SK-N-SH treated with all-trans-retinoic acid at 6 μM for 48 hours (cell line): ENCODE data around the gene ZMIZ2.

ENCODE experiments used
- ATAC-seq: fragments of 200-7000 bp; cut with Tn5 transposase; 3 replicates; pipeline ENCODE4 v1.9.1; 2020; ENCODE audit warnings: mild to moderate bottlenecking, moderate library complexity
- ARNTL ChIP-seq: fragments of 450-650 bp; formaldehyde crosslinking; IDR thresholded peaks from 2 replicates; pipeline ENCODE4 v1.5.0; 2020; ENCODE audit warnings: low read depth, mild to moderate bottlenecking, moderate library complexity, borderline replicate concordance
- BACH2 ChIP-seq: fragments of 250-450 bp; sonication (Bioruptor Pico); IDR thresholded peaks from 2 replicates; pipeline ENCODE4 v1.9.0; 2021; ENCODE audit warnings: mild to moderate bottlenecking, borderline replicate concordance
- CSDC2 ChIP-seq: fragments of 250-450 bp; sonication (Bioruptor Pico); IDR thresholded peaks from 2 replicates; pipeline ENCODE4 v1.5.0; 2020; ENCODE audit warnings: mild to moderate bottlenecking, moderate library complexity
- GLIS3 ChIP-seq: fragments of 250-450 bp; sonication (Bioruptor Pico); IDR thresholded peaks from 2 replicates; pipeline ENCODE4 v1.5.0; 2020; ENCODE audit warnings: mild to moderate bottlenecking, moderate library complexity
- ISL1 ChIP-seq: fragments of 250-450 bp; sonication (Bioruptor Pico); IDR thresholded peaks from 2 replicates; pipeline ENCODE4 v2.1.2; 2022; ENCODE audit warnings: mild to moderate bottlenecking, moderate library complexity
- OSR1 ChIP-seq: fragments of 250-450 bp; sonication (Bioruptor Pico); IDR thresholded peaks from 2 replicates; pipeline ENCODE4 v1.8.0; 2022; ENCODE audit warnings: moderate library complexity, mild to moderate bottlenecking, inconsistent platforms
- PPARA ChIP-seq: fragments of 250-450 bp; sonication (Bioruptor Pico); IDR thresholded peaks from 2 replicates; pipeline ENCODE4 v1.5.0; 2020; ENCODE audit warnings: mild to moderate bottlenecking, borderline replicate concordance
- TCF4 ChIP-seq: fragments of 250-450 bp; sonication (Bioruptor Pico); IDR thresholded peaks from 2 replicates; pipeline ENCODE4 v1.8.0; 2021; ENCODE audit warnings: mild to moderate bottlenecking, moderate library complexity, borderline replicate concordance
- ZC3H10 ChIP-seq: fragments of 250-450 bp; sonication (Bioruptor Pico); IDR thresholded peaks from 2 replicates; pipeline ENCODE4 v1.5.1; 2021; ENCODE audit warnings: mild to moderate bottlenecking, moderate library complexity
- ZFP3 ChIP-seq: fragments of 250-450 bp; sonication (Bioruptor Pico); IDR thresholded peaks from 2 replicates; pipeline ENCODE4 v1.5.0; 2020; ENCODE audit warnings: mild to moderate bottlenecking, moderate library complexity
- ZFP30 ChIP-seq: fragments of 450-650 bp; formaldehyde crosslinking; IDR thresholded peaks from 2 replicates; pipeline ENCODE4 v1.5.0; 2022; ENCODE audit warnings: mild to moderate bottlenecking, moderate library complexity
- ZNF565 ChIP-seq: fragments of 450-650 bp; formaldehyde crosslinking; conservative IDR thresholded peaks from 2 replicates; pipeline ENCODE4 v1.5.0; 2020; ENCODE audit warnings: low read depth, mild to moderate bottlenecking, moderate library complexity
- ZNF8 ChIP-seq: fragments of 450-650 bp; formaldehyde crosslinking; IDR thresholded peaks from 2 replicates; pipeline ENCODE4 v1.5.0; 2020; ENCODE audit warnings: mild to moderate bottlenecking, moderate library complexity
- TF ChIP-seq, protein P1 (sequence below): fragments of 250-450 bp; sonication (Bioruptor Pico); IDR thresholded peaks from 2 replicates; pipeline ENCODE4 v1.8.0; 2021; ENCODE audit warnings: low read depth, mild to moderate bottlenecking, moderate library complexity, borderline replicate concordance
- TF ChIP-seq, protein P2 (sequence below): fragments of 250-450 bp; sonication (Bioruptor Pico); IDR thresholded peaks from 2 replicates; pipeline ENCODE4 v1.5.1; 2021; ENCODE audit warnings: mild to moderate bottlenecking, moderate library complexity
- TF ChIP-seq, protein P3 (sequence below): fragments of 250-450 bp; sonication (Bioruptor Pico); IDR thresholded peaks from 2 replicates; pipeline ENCODE4 v1.5.1; 2020; ENCODE audit warnings: low read depth, mild to moderate bottlenecking, moderate library complexity
- TF ChIP-seq, protein P4 (sequence below): fragments of 250-450 bp; sonication (Bioruptor Pico); IDR thresholded peaks from 2 replicates; pipeline ENCODE4 v1.5.0; 2020; ENCODE audit warnings: mild to moderate bottlenecking, moderate library complexity
- TF ChIP-seq, protein P5 (sequence below): fragments of 250-450 bp; sonication (Bioruptor Pico); IDR thresholded peaks from 2 replicates; pipeline ENCODE4 v1.8.0; 2020; ENCODE audit warnings: mild to moderate bottlenecking, moderate library complexity, borderline replicate concordance

ZMIZ2 gene

DNA sequence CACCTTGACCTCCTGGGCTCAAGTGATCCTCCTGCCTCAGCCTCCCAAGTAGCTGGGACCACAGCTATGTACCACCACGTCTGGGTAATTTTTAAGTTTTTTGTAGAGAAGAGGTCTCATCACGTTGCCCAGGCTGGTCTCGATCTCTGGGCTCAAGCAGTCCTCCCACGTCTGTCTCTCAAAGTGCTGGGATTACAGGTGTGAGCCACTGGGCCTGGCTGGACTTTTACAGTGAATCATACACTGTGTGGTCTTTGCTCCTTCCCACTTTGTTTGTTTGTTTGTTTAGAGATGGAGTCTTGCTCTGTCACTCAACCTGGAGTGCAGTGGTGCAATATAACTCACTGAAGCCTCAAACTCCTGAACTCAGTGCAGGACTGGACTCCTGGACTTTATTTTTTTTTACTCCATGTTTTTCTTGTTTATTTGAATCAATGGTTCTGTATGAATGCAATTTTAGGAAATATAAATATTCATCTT is 60.3 kb downstream of the ZMIZ2 start (continued):
- TF ChIP-seq, protein P1, sequence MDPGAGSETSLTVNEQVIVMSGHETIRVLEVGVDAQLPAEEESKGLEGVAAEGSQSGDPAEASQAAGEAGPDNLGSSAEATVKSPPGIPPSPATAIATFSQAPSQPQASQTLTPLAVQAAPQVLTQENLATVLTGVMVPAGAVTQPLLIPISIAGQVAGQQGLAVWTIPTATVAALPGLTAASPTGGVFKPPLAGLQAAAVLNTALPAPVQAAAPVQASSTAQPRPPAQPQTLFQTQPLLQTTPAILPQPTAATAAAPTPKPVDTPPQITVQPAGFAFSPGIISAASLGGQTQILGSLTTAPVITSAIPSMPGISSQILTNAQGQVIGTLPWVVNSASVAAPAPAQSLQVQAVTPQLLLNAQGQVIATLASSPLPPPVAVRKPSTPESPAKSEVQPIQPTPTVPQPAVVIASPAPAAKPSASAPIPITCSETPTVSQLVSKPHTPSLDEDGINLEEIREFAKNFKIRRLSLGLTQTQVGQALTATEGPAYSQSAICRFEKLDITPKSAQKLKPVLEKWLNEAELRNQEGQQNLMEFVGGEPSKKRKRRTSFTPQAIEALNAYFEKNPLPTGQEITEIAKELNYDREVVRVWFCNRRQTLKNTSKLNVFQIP (CRISPR knock-in tag) = no peak
- no peak for TF ChIP-seq ZFP30
- TF ChIP-seq ZFP3 = no peak
- no peak for TF ChIP-seq TCF4 (CRISPR knock-in tag)
- TF ChIP-seq, protein P2, sequence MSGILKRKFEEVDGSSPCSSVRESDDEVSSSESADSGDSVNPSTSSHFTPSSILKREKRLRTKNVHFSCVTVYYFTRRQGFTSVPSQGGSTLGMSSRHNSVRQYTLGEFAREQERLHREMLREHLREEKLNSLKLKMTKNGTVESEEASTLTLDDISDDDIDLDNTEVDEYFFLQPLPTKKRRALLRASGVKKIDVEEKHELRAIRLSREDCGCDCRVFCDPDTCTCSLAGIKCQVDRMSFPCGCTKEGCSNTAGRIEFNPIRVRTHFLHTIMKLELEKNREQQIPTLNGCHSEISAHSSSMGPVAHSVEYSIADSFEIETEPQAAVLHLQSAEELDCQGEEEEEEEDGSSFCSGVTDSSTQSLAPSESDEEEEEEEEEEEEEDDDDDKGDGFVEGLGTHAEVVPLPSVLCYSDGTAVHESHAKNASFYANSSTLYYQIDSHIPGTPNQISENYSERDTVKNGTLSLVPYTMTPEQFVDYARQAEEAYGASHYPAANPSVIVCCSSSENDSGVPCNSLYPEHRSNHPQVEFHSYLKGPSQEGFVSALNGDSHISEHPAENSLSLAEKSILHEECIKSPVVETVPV (CRISPR knock-in tag) = no peak
- TF ChIP-seq, protein P3, sequence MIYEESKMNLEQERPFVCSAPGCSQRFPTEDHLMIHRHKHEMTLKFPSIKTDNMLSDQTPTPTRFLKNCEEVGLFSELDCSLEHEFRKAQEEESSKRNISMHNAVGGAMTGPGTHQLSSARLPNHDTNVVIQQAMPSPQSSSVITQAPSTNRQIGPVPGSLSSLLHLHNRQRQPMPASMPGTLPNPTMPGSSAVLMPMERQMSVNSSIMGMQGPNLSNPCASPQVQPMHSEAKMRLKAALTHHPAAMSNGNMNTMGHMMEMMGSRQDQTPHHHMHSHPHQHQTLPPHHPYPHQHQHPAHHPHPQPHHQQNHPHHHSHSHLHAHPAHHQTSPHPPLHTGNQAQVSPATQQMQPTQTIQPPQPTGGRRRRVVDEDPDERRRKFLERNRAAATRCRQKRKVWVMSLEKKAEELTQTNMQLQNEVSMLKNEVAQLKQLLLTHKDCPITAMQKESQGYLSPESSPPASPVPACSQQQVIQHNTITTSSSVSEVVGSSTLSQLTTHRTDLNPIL (CRISPR knock-in tag) = no peak
- no peak for TF ChIP-seq ARNTL (CRISPR knock-in tag)
- no peak for TF ChIP-seq ZNF8 (CRISPR knock-in tag)
- no peak for TF ChIP-seq CSDC2 (CRISPR knock-in tag)

DNA sequence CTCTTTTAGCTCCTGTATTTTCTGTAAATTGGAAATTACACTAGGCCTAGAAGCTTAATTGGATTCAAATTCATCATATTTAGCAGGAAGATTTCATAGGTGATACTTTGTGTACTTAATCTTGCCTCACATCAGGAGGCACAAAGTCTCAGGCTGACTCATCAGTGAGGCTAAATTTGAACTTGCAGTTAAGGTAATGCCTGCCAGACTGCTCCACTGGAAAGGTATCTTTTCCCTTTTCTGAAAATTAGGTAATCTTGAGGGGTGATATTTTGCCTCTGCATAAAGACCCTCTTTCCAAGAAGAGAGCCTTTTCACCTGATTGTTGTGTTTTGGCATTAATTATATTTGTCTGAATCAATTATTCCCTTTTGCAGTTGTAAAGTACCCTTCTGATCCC is 62.4 kb downstream of the ZMIZ2 start:
- ATAC-seq = peak; percentile 45; the same call in 2 of the 3 replicates
- TF ChIP-seq ZC3H10 = no peak
- no peak for TF ChIP-seq ZNF565 (CRISPR knock-in tag)
- no peak for TF ChIP-seq ZNF8 (CRISPR knock-in tag)
- no peak for TF ChIP-seq ZFP30
- TF ChIP-seq, protein P4, sequence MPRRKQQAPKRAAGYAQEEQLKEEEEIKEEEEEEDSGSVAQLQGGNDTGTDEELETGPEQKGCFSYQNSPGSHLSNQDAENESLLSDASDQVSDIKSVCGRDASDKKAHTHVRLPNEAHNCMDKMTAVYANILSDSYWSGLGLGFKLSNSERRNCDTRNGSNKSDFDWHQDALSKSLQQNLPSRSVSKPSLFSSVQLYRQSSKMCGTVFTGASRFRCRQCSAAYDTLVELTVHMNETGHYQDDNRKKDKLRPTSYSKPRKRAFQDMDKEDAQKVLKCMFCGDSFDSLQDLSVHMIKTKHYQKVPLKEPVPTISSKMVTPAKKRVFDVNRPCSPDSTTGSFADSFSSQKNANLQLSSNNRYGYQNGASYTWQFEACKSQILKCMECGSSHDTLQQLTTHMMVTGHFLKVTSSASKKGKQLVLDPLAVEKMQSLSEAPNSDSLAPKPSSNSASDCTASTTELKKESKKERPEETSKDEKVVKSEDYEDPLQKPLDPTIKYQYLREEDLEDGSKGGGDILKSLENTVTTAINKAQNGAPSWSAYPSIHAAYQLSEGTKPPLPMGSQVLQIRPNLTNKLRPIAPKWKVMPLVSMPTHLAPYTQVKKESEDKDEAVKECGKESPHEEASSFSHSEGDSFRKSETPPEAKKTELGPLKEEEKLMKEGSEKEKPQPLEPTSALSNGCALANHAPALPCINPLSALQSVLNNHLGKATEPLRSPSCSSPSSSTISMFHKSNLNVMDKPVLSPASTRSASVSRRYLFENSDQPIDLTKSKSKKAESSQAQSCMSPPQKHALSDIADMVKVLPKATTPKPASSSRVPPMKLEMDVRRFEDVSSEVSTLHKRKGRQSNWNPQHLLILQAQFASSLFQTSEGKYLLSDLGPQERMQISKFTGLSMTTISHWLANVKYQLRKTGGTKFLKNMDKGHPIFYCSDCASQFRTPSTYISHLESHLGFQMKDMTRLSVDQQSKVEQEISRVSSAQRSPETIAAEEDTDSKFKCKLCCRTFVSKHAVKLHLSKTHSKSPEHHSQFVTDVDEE (CRISPR knock-in tag) = no peak
- no peak for TF ChIP-seq ISL1 (CRISPR knock-in tag)
- TF ChIP-seq, protein P5, sequence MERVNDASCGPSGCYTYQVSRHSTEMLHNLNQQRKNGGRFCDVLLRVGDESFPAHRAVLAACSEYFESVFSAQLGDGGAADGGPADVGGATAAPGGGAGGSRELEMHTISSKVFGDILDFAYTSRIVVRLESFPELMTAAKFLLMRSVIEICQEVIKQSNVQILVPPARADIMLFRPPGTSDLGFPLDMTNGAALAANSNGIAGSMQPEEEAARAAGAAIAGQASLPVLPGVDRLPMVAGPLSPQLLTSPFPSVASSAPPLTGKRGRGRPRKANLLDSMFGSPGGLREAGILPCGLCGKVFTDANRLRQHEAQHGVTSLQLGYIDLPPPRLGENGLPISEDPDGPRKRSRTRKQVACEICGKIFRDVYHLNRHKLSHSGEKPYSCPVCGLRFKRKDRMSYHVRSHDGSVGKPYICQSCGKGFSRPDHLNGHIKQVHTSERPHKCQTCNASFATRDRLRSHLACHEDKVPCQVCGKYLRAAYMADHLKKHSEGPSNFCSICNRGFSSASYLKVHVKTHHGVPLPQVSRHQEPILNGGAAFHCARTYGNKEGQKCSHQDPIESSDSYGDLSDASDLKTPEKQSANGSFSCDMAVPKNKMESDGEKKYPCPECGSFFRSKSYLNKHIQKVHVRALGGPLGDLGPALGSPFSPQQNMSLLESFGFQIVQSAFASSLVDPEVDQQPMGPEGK (CRISPR knock-in tag) = no peak
- no peak for TF ChIP-seq PPARA (CRISPR knock-in tag)
- no peak for TF ChIP-seq ARNTL (CRISPR knock-in tag)
- TF ChIP-seq, protein P2 (CRISPR knock-in tag) = no peak
- TF ChIP-seq GLIS3 (CRISPR knock-in tag) = no peak
- no peak for TF ChIP-seq OSR1 (CRISPR knock-in tag)

DNA sequence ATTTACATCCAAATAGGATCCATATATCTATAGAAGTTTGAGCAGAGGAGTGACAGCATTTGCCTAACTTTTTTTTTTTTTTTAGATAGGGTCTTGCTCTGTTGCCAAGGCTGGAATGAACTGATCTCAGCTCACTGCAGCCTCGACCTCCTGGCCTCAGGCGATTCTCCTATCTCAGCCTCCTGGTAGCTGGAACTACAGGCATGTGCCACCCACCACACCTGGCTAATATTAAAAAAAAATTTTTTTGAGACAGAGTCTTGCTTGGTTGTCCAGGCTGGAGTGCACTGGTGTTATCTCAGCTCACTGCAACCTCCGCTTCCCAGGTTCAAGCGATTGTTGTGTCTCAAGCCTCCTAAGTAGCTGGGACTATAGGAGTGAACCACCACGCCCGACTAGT is 62.9 kb downstream of the ZMIZ2 start:
- no peak for TF ChIP-seq BACH2
- no peak for ATAC-seq
